ENCODE results near the gene PLA2G15.

Gene PLA2G15

GRCh38 chr16:68233085-68233834 is 11.9 kb upstream of the PLA2G15 start:
- no peak for DNase-seq

- DNase-seq: no peak
These were observed 11.4 kb upstream of the PLA2G15 start for GRCh38 chr16:68233835-68234187.

- DNase-seq: no peak
These were observed 10.7 kb upstream of the PLA2G15 start for GRCh38 chr16:68234188-68235107.

GRCh38 chr16:68235108-68235886 is 9.9 kb upstream of the PLA2G15 start:
- DNase-seq: no peak

- DNase-seq: no peak
These were observed 9.4 kb upstream of the PLA2G15 start, which contains the start of gene ESRP2 for GRCh38 chr16:68235887-68236136. Gene ESRP2 (minus strand): TSS chr16:68236127. CDS start chr16:68236045, 82 bp downstream.

GRCh38 chr16:68236137-68236825 is 8.9 kb upstream of the PLA2G15 start:
- peak; percentile 17 to 40 for DNase-seq

GRCh38 chr16:68236826-68237242 is 8.3 kb upstream of the PLA2G15 start:
- peak; percentile 47 to 55 for DNase-seq

- DNase-seq: peak; percentile 94 to 97
These were observed 7.7 kb upstream of the PLA2G15 start for GRCh38 chr16:68237243-68238028.

- DNase-seq: no peak
These were observed 7.2 kb upstream of the PLA2G15 start for GRCh38 chr16:68238029-68238345.

GRCh38 chr16:68242085-68242484 is 3.1 kb upstream of the PLA2G15 start:
- DNase-seq: no peak

- DNase-seq: no peak
These were observed 2.0 kb upstream of the PLA2G15 start for GRCh38 chr16:68242926-68243858.

GRCh38 chr16:68244481-68244902 is 681 bp upstream of the PLA2G15 start:
- DNase-seq: no peak

GRCh38 chr16:68246121-68246520 is 948 bp downstream of the PLA2G15 start:
- DNase-seq: no peak

GRCh38 chr16:68246666-68247065 is 1.5 kb downstream of the PLA2G15 start:
- DNase-seq: no peak

GRCh38 chr16:68247400-68247799 is 2.2 kb downstream of the PLA2G15 start:
- no peak for DNase-seq

GRCh38 chr16:68247932-68248331 is 2.8 kb downstream of the PLA2G15 start:
- no peak for DNase-seq

GRCh38 chr16:68249371-68249770 is 4.2 kb downstream of the PLA2G15 start:
- DNase-seq: no peak

GRCh38 chr16:68250951-68251350 is 5.8 kb downstream of the PLA2G15 start:
- DNase-seq: no peak

GRCh38 chr16:68251832-68252231 is 6.7 kb downstream of the PLA2G15 start:
- no peak for DNase-seq

- no peak for DNase-seq
These were observed 7.2 kb downstream of the PLA2G15 start for GRCh38 chr16:68252383-68252782.

GRCh38 chr16:68253721-68254120 is 8.5 kb downstream of the PLA2G15 start:
- no peak for DNase-seq

All from NCI-H524 (cell line).